OCI-LY3 (cell line): ENCODE data around the gene NBPF1.
"Not testable (repeated sequence)": the region's sequence is repeated elsewhere in the genome, so short reads cannot be mapped to it uniquely, and the experiment has no call there.

Experiments
- CTCF ChIP-seq: fragments of 200-600, 300-600 bp; sonication (generic); IDR thresholded peaks from 2 replicates; pipeline ENCODE4 v1.5.1; 2014; ENCODE audit warnings: antibody characterized with exemption, low read length, low read depth
- EZH2phosphoT487 ChIP-seq: fragments of 200-600 bp; shearing (Covaris generic); IDR thresholded peaks from 2 replicates; pipeline ENCODE4 v1.6.1; 2018; ENCODE audit warnings: antibody characterized with exemption, mixed run types, low read depth

GRCh38 chr1:16629916-16630530 is 16.7 kb upstream of the NBPF1 start:
- not testable (repeated sequence) for TF ChIP-seq CTCF, EZH2phosphoT487
